Measurements from ENCODE around the gene ZNF724.
"Not testable (repeated sequence)": the region's sequence is repeated elsewhere in the genome, so short reads cannot be mapped to it uniquely, and the experiment has no call there.

DNA sequence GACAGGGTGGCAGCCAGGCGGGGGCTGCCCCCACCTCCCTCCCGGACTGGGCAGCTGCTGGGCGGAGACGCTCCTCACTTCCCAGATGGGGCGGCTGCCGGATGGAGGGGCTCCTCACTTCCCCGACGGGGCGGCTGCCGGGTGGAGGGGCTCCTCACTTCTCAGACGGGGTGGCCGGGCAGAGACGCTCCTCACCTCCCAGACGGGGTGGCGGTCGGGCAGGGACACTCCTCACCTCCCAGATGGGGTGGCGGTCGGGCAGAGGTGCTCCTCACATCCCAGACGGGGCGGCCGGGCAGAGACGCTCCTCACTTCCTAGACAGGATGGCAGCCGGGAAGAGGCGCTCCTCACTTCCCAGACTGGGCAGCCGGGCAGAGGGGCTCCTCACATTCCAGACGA lies 39.8 kb upstream of the ZNF724 start:
- not testable (repeated sequence) for TF ChIP-seq POLR2AphosphoS5, POLR2A (IDR thresholded peaks at IDR 0.05)
- TF ChIP-seq, protein P1, sequence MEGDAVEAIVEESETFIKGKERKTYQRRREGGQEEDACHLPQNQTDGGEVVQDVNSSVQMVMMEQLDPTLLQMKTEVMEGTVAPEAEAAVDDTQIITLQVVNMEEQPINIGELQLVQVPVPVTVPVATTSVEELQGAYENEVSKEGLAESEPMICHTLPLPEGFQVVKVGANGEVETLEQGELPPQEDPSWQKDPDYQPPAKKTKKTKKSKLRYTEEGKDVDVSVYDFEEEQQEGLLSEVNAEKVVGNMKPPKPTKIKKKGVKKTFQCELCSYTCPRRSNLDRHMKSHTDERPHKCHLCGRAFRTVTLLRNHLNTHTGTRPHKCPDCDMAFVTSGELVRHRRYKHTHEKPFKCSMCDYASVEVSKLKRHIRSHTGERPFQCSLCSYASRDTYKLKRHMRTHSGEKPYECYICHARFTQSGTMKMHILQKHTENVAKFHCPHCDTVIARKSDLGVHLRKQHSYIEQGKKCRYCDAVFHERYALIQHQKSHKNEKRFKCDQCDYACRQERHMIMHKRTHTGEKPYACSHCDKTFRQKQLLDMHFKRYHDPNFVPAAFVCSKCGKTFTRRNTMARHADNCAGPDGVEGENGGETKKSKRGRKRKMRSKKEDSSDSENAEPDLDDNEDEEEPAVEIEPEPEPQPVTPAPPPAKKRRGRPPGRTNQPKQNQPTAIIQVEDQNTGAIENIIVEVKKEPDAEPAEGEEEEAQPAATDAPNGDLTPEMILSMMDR (IDR thresholded peaks at IDR 0.05) = not testable (repeated sequence)

Measured in prostate gland (tissue), 2 donors.